GF-D8 (cell line): Measurements from ENCODE around the gene PDIA5.

ENCODE experiments used
- DNase-seq: peaks from one replicate; lab custom pipeline; 2025; lab: John Stamatoyannopoulos, UW

PDIA5 gene

DNA sequence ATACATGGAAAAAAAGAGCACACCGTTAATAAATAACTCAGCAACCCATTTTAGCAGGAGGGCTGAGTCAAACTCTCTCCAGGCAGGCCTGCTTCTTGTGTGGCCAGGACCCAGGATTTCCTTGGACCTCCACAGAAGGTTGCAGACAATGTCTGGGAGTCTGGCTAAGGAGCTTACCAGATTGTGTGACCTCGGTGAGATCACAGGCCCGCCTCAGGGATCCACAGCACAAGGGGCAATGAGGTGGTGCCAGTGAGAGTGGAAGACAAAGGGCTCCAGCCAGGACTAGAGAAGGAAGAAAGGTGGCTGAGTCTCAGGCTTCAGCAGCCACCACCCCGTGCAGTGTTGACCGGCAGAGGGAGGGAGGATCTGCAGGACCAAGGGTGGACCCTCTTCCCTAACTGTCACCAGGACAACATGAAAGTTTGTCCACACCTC is 102.7 kb downstream of the PDIA5 start:
- DNase-seq, result no peak

DNA sequence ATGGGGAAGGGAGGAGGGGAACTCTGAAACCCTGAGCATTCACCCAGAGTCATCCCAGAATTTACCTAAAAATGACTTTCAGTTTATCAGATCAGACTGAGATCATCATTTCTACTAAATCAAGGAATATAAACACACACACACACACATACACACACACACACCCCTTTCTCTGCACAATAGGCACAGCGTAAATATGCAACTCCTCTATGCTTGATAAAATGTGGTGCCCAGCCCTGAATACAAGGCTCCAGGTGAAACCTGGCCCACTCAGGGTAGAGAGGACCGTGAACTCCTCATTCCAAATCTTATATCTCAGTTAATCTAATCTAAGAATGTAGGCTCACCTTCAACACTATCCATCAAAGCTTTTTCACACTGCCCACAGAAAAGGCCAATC is 103.1 kb downstream of the PDIA5 start:
- DNase-seq, result no peak

DNA sequence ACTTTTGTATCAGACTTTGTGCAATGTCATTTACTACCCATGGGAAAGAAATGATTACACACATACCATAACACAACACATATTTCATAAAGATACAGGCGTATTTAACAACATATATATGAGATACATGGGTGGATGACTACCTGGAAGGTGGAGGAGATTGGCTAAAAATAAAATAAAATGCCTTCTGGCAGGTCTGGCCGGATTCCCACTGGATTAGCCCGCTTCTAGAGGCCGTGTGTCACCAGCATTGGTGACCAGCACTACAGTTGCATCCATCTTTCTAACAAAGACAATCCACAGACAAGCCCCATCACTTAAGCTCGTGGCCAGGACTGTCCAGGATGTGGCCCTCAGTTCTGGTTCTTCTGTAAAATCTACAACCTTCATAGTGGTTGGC is 114.0 kb downstream of the PDIA5 start:
- no peak for DNase-seq

DNA sequence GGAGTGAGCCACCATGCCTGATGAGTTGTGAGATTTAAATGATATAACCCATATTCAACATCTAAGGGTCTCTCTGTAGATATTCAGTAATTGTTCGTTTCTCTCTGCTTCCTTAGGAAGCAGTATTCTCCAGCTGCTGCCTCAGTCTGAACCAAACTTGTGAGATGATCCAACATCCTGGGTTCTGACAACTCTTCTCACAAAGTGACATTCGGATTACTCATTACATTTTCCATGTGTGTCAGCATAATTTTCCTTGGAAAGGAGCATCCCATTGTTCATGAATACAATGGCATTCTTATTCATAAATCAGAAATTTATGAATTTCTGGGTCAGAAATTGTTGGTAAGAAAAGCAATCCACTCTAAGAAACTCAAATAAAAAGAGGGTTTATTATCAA is 119.9 kb downstream of the PDIA5 start:
- no peak for DNase-seq

DNA sequence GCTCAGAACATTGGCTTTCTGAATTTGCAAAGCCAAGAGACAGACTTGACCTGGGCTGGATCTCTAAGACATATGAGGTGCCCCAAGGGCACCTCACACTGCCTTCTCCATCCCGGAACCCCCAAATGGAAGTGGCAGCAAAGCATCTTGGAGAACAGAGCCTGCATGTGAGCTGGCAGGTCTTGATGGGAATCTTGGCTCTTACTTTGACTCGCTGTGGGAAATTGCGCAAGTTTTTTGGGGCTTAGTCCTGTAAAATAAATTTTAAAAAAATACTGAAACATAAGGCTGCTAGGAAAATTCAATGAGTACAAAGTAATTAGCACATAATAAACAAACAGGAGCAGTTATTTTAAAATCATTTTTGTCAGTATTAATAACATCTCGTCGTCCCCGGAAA is 121.2 kb downstream of the PDIA5 start:
- no peak for DNase-seq

DNA sequence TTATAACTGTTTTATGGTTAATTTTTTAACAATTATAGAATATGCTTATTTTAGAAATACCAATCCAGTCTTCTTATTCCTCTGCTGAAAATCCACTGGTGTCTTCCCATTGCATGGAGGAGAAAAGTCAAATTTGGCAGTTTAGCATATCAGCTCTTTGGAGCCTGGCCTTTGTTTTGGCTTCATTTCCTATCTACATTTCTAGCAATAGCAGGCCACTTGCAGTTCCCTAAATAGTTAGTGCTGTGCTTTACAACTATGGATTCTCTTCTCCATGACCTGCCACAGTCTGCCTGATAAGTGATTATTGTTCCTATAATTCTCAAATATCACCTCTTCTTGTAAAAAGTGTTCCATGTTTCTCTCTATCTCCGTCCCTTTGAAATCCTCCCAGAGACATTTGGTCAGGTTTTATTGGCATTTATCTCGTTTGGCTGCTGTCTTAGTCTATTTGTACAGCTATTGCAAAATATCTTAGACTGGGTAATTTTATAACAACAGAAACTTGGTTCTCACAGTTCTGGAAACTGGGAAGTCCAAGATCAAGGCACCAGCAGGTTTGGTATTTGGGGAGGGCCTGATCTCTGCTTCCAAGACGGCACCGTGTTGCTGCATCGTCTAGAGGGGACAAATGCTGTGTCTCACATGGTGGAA is 126.8 kb downstream of the PDIA5 start:
- DNase-seq, result no peak

DNA sequence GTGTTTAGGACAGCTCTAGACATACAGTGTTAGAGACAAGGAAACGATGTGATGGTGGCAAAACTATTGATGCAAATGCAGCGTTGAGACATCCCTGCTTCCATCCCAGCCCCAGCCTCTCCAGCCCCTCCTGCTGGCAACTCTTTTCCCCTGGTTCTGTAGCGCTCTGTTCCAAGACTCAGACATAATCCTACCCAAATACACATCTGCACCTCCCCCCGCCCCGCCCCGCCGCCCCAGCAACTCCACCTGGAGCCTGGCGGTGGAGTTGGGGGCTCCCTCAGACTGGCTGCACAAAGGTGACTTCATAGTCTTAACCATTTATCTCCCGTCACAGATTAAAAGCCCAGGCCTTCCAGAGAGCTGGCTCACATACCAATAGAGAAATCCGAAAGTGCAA is 127.7 kb downstream of the PDIA5 start:
- no peak for DNase-seq

DNA sequence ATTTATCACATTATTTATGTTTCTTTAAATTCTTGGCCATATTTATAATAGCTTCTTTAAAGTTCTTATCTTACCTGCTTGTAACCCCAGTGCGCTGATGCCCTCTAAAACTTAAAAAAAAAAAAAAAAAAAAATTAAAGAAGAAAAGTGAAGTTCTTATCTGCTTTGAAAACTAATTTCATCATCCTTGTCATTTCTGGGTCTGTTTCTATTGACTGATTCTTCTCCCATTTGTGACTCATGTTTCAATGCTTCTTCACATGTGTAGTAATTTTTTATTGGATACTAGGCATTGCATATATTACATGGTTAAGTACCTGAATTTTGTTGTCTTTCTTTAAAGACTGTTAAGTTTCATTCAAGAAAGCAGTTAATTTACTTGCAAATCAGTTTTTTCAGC is 131.5 kb downstream of the PDIA5 start:
- DNase-seq, result no peak

DNA sequence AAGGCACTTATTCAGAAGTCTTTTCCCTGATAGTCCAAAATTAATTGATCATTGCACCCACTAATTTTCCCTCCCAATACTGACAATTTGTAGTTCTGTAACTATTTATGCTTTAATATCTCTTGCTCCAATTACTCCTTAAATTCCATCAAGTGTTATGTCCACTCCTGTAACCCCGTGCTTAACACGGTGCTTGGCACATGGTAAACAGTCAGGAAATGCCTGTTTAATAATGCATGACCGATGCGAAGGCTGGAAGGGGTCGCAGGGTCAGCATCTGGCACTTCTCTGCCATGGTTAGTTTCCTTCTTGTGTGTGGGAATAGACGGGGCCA is 134.4 kb downstream of the PDIA5 start:
- no peak for DNase-seq

DNA sequence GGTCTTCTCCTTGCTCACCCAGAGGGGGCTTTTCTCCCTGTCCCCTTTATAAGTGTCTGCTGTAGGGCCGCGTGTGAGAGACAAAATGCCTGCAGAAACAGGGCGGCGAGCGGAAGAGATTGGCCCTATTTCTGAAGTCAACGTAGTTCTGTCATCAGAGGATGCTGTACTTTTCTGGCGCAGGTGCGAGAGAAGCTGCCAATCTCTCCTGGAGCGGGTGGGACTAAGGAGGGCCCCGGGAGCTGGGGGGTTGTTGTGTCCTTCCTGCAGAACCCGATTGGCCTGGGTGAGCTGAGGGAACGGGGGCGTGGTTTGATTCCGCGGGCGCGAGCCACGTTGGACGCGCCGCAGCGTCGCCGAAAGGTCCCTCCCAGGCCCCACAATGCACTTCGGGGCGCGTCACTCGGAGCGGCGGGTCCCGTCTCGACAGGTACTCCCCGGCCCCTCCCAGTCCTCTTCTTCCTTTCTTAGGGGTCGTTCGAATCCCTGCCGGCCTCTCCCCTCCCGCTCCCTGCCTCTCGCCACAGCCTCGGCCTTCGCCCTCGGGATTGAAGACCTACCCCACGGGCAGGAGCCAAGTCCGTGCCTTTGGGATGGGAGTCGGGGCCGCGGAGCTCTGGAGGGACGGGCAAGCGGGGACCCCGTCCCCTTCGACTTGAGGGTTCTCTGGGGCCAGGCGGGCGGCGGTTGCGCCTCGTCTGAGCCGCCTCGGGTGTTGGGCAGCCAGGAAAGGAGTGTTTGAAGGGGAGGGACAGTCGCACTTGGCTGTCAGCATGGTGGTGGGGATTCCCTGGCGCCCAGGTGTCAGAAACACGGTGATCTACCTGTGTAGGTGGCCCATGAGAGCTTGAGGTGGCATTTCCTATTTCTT is 135.0 kb downstream of the PDIA5 start, which contains the start of gene SEC22A:
SEC22A (plus strand) TSS at position 387 of the 871 bp plus-strand sequence. CDS start 7,275 bp downstream, outside the sequence.
- peak; percentile 78 for DNase-seq

DNA sequence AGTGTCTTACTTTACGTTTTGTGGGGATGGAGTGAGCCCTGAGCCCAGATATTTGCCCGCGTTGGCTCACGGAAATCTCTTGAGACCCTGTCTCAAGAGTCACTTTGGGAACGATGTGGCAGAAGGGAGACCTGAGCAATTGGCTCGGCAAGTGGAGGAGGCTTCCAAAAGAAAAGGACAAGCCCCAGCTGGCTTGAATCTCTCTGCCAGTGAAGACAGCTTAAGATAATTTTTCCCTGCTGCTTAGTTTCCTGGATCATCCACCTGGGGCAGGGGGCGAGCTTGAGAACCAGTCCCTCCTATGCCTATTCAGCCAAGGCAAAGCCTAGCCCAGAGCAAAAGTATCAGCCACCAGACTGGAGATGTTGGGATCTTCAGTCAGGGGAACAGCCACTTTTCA is 135.6 kb downstream of the PDIA5 start:
- DNase-seq, result no peak
